RWPE1 (cell line): ENCODE results near the gene PHPT1.
"Not testable (repeated sequence)": the region's sequence is repeated elsewhere in the genome, so short reads cannot be mapped to it uniquely, and the experiment has no call there.

Experiments used
- CTCF ChIA-PET: fragments of 350-600 bp; sonication (Branson Sonifier 250); formaldehyde crosslinking; extraction: SDS; loops from one replicate; lab custom pipeline; 2021; lab: Yijun Ruan, JAX
- POLR2A ChIA-PET: fragments of 400-600 bp; formaldehyde crosslinking; extraction: SDS; loops from one replicate; lab custom pipeline; 2020; ENCODE audit warnings: antibody characterized with exemption; ENCODE audit not compliant: low non-redundant PET; lab: Yijun Ruan, JAX
- DNase-seq: peaks from one replicate; pipeline ENCODE4 v3.0.0; 2012; ENCODE audit warnings: low spot score
- H3K27ac ChIP-seq: fragments of 450-650 bp; 2 replicates; pipeline ENCODE4 v1.5.1; 2017
- CTCF ChIP-seq: fragments of 450-650 bp; conservative IDR thresholded peaks from 2 replicates; pipeline ENCODE4 v1.5.1; 2017; ENCODE audit warnings: low read depth, mild to moderate bottlenecking

The PHPT1 gene

GRCh38 chr9:136840877-136841645 is 8.1 kb upstream of the PHPT1 start:
- DNase-seq = peak; percentile 38
- no peak for TF ChIP-seq CTCF
- peak overlapping the region; percentile 90 for H3K27ac ChIP-seq
- ChIA-PET CTCF (interaction anchor here (0.6 to 1.4 kb wide), 5 partner anchors 22 to 1925 kb away, joined by 3 to 6 read pairs (median 3); partner anchors contain the start of gene NPDC1), POLR2A (interaction anchor here (0.6 to 1.1 kb wide), 2 partner anchors 18 to 109 kb away, joined by 3 to 6 read pairs; no protein-coding TSS in a partner anchor)

- DNase-seq = not testable (repeated sequence)
- POLR2A ChIA-PET = interaction anchor here (1.1 kb wide), 1 partner anchor 17 kb away, joined by 6 read pairs; no protein-coding TSS in a partner anchor
- CTCF ChIA-PET = interaction anchor here (0.6 to 2.7 kb wide), 11 partner anchors 9 to 1926 kb away, joined by 3 to 25 read pairs (median 5); no protein-coding TSS in a partner anchor
- peak overlapping the region; percentile 90 for H3K27ac ChIP-seq
Measured at GRCh38 chr9:136841646-136842379, 7.4 kb upstream of the PHPT1 start.

GRCh38 chr9:136842380-136842948 is 6.7 kb upstream of the PHPT1 start, which contains the start of gene AJM1:
AJM1 (plus strand) TSS chr9:136842478; CDS start chr9:136844415, 1,937 bp downstream.
- peak; percentile 96 for TF ChIP-seq CTCF
- POLR2A ChIA-PET = interaction anchor here (0.5 to 1.1 kb wide), 2 partner anchors 17 to 43 kb away, joined by 3 to 6 read pairs; no protein-coding TSS in a partner anchor
- peak within 1 kb of the TSS; percentile 90 for H3K27ac ChIP-seq
- peak; percentile 71 for DNase-seq
- CTCF ChIA-PET = interaction anchor here (0.6 to 2.7 kb wide), 15 partner anchors 9 to 193 kb away, joined by 3 to 25 read pairs (median 4); partner anchors contain the start of gene RABL6

GRCh38 chr9:136843159-136843800 is 5.9 kb upstream of the PHPT1 start:
- CTCF ChIA-PET = interaction anchor here (0.6 to 2.7 kb wide), 12 partner anchors 8 to 192 kb away, joined by 3 to 25 read pairs (median 3); partner anchors contain the start of gene RABL6
- POLR2A ChIA-PET, DNase-seq: not testable (repeated sequence)
- H3K27ac ChIP-seq = peak overlapping the region; percentile 90

- H3K27ac ChIP-seq = not testable (repeated sequence)
Measured at GRCh38 chr9:136843801-136844740, 5.1 kb upstream of the PHPT1 start.

More at GRCh38 chr9:136843801-136844740, 5.1 kb upstream of the PHPT1 start:
- TF ChIP-seq CTCF = peak; percentile 90
- POLR2A ChIA-PET, DNase-seq: not testable (repeated sequence)
- CTCF ChIA-PET = interaction anchor here (0.6 to 2.7 kb wide), 8 partner anchors 9 to 191 kb away, joined by 3 to 25 read pairs (median 3); partner anchors contain the start of gene EDF1
